ENCODE results near the gene RNF175.
"Not testable (repeated sequence)": the region's sequence is repeated elsewhere in the genome, so short reads cannot be mapped to it uniquely, and the experiment has no call there.

The RNF175 gene

GRCh38 chr4:153669838-153670237, 90.0 kb downstream of the RNF175 start:
- no peak for DNase-seq

GRCh38 chr4:153668647-153669046, 91.2 kb downstream of the RNF175 start:
- DNase-seq, result no peak

GRCh38 chr4:153666505-153666904, 93.3 kb downstream of the RNF175 start:
- not testable (repeated sequence) for DNase-seq

GRCh38 chr4:153663667-153664066, 96.2 kb downstream of the RNF175 start:
- no peak for DNase-seq

- no peak for DNase-seq
Observed at GRCh38 chr4:153661908-153662307, 97.9 kb downstream of the RNF175 start.

GRCh38 chr4:153661215-153661822, 98.5 kb downstream of the RNF175 start:
- no peak for DNase-seq

Measured in NCI-H1930 (cell line).